ENCODE measurements around the gene ISY1. TPM values are rescaled to one million over a fixed set of nuclear protein-coding genes. Genes with fewer than 3 reads are reported as not detected.

The ISY1 gene
- total RNA-seq, 1 experiment from 2014 or later: 62.3 TPM

- no TSS peak for BruUV-seq (replicated peaks)
- Histone ChIP-seq H2AFZ (no peak overlapping the region), H4K20me1 (ENCODE audit: insufficient read depth) (no peaks in the 10 kb centered on the region), H3K4me2 (no peak overlapping the region), H3K27ac (no peak overlapping the region), H3K4me1 (replicated peaks; ENCODE audit: insufficient read depth) (no peaks in the 10 kb centered on the region), H3K36me3 (ENCODE audit: low read depth) (no peaks in the 10 kb centered on the region), H3F3A (ENCODE audit: insufficient read depth, low read depth) (no peaks in the 10 kb centered on the region), H3K79me2 (ENCODE audit: low read depth) (no peaks in the 10 kb centered on the region), H3K27me3 (ENCODE audit: insufficient read depth, low read depth) (no peaks in the 10 kb centered on the region), H3K9me3 (ENCODE audit: insufficient read depth, low read depth) (no peaks in the 10 kb centered on the region), H3K4me3 (no peak overlapping the region), H3K9me2 (ENCODE audit: insufficient read depth) (no peaks in the 10 kb centered on the region)
- POLR2A ChIA-PET (ENCODE audit: unreplicated experiment): no interaction called here
- intact Hi-C loops (cut with micrococcal nuclease; ENCODE audit: unreplicated experiment): no loop called here
- TF ChIP-seq CTCF (conservative IDR thresholded peaks at IDR 0.05) (no peak), EZH2 (IDR thresholded peaks at IDR 0.05; ENCODE audit: low read depth) (no peak)
- no peak for DNase-seq
- CTCF ChIA-PET: no interaction called here
Observed at GRCh38 chr3:129082026-129082425, 78.8 kb downstream of the ISY1 start.

- Histone ChIP-seq H3F3A (ENCODE audit: insufficient read depth, low read depth) (no peaks in the 10 kb centered on the region), H3K27me3 (ENCODE audit: insufficient read depth, low read depth) (no peaks in the 10 kb centered on the region), H3K4me2 (no peak overlapping the region), H3K36me3 (ENCODE audit: low read depth) (no peaks in the 10 kb centered on the region), H3K79me2 (ENCODE audit: low read depth) (no peaks in the 10 kb centered on the region), H3K9me2 (ENCODE audit: insufficient read depth) (no peaks in the 10 kb centered on the region), H2AFZ (no peak overlapping the region), H3K9me3 (ENCODE audit: insufficient read depth, low read depth) (no peaks in the 10 kb centered on the region), H3K27ac (no peak overlapping the region), H3K4me1 (replicated peaks; ENCODE audit: insufficient read depth) (no peaks in the 10 kb centered on the region), H3K4me3 (no peak overlapping the region), H4K20me1 (ENCODE audit: insufficient read depth) (no peaks in the 10 kb centered on the region)
- ChIA-PET CTCF (no interaction called here), POLR2A (ENCODE audit: unreplicated experiment) (no interaction called here)
- no TSS peak for BruUV-seq (replicated peaks)
- intact Hi-C loops (cut with micrococcal nuclease; ENCODE audit: unreplicated experiment): no loop called here
- no peak for DNase-seq
- no peak for TF ChIP-seq CTCF (conservative IDR thresholded peaks at IDR 0.05)
- no peak for TF ChIP-seq EZH2 (IDR thresholded peaks at IDR 0.05; ENCODE audit: low read depth)
Observed at GRCh38 chr3:129081503-129081902, 79.4 kb downstream of the ISY1 start.

DNA sequence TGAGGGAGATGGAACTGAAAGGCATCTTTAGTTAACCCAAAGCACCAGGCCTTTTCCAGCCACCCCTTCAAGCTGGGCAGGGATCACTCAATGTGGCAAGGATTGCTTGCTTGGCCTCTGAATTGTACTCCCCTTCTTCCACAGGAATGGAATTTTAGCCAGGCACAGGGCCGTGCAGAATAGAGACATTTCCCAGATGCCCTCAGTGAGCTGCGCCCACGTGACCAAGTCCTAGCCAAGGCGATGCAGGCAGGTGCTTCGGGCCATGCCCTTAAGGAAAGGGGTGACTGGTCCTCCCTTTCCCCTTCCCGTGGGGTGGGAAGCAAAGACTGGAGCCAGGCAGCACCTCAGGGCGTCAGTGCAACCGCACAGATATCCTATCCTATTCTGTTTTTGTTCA is 82.4 kb downstream of the ISY1 start:
- Histone ChIP-seq H3K4me3 (no peak overlapping the region), H3K79me2 (ENCODE audit: low read depth) (no peaks in the 10 kb centered on the region), H3K9me2 (ENCODE audit: insufficient read depth) (no peaks in the 10 kb centered on the region), H3K27me3 (ENCODE audit: insufficient read depth, low read depth) (no peaks in the 10 kb centered on the region), H3K27ac (no peak overlapping the region), H2AFZ (no peak overlapping the region), H3K36me3 (ENCODE audit: low read depth) (no peaks in the 10 kb centered on the region), H3F3A (ENCODE audit: insufficient read depth, low read depth) (no peaks in the 10 kb centered on the region), H3K9me3 (ENCODE audit: insufficient read depth, low read depth) (no peaks in the 10 kb centered on the region), H4K20me1 (ENCODE audit: insufficient read depth) (no peaks in the 10 kb centered on the region), H3K4me2 (no peak overlapping the region), H3K4me1 (replicated peaks; ENCODE audit: insufficient read depth) (no peaks in the 10 kb centered on the region)
- no TSS peak for BruUV-seq (replicated peaks)
- POLR2A ChIA-PET (ENCODE audit: unreplicated experiment): interaction anchor here (0.9 kb wide), 1 partner anchor 62 kb away, joined by 3 read pairs; no protein-coding TSS in a partner anchor
- no peak for TF ChIP-seq EZH2 (IDR thresholded peaks at IDR 0.05; ENCODE audit: low read depth)
- intact Hi-C loops (cut with micrococcal nuclease; ENCODE audit: unreplicated experiment): no loop called here
- CTCF ChIA-PET: no interaction called here
- no peak for DNase-seq

Other genes starting within 250 kb of the ISY1 start
- gene CFAP92, start 167.0 kb downstream of the ISY1 start, total RNA-seq (2021): 4.3 and 4.8 TPM in 2 replicates
- gene EFCC1, start 159.8 kb downstream of the ISY1 start, total RNA-seq (2021): 0.24 and 0.43 TPM in 2 replicates
- gene GP9, start 100.3 kb downstream of the ISY1 start, total RNA-seq (2021): not detected in 2 replicates
- 39.5 and 48.9 TPM in 2 replicates for gene RAB43, start 39.3 kb downstream of the ISY1 start, total RNA-seq (2021)
- 261 and 265 TPM in 2 replicates for gene CNBP, start 22.8 kb upstream of the ISY1 start, total RNA-seq (2021)
- gene COPG1, start 88.5 kb upstream of the ISY1 start, total RNA-seq (2021): 195 and 212 TPM in 2 replicates
- 60.9 and 62.7 TPM in 2 replicates for gene HMCES, start 117.8 kb upstream of the ISY1 start, total RNA-seq (2021)